IMR-90 (cell line): ENCODE results near the gene SLC2A3.
"Not testable (repeated sequence)": the region's sequence is repeated elsewhere in the genome, so short reads cannot be mapped to it uniquely, and the experiment has no call there.

Experiments
- BHLHE40 ChIP-seq: fragments of 150-350 bp; IDR thresholded peaks from 2 replicates; pipeline ENCODE4 v1.6.1; 2016; ENCODE audit warnings: mild to moderate bottlenecking, low read depth, low read length
- CEBPB ChIP-seq: IDR thresholded peaks from 2 replicates; pipeline ENCODE4 v1.6.1; 2012; ENCODE audit warnings: low read depth, low read length, improper control_type of control experiment
- MAZ ChIP-seq: IDR thresholded peaks from 2 replicates; pipeline ENCODE4 v1.6.1; 2012; ENCODE audit warnings: low read depth, mild to moderate bottlenecking, low read length, improper control_type of control experiment, moderate library complexity, borderline replicate concordance
- MXI1 ChIP-seq: IDR thresholded peaks from 2 replicates; pipeline ENCODE4 v1.6.1; 2012; ENCODE audit warnings: low read depth, mild to moderate bottlenecking, low read length, moderate library complexity, borderline replicate concordance
- NFE2L2 ChIP-seq: fragments of 150-350 bp; IDR thresholded peaks from 2 replicates; pipeline ENCODE4 v1.6.1; 2016; ENCODE audit warnings: low read depth, mild to moderate bottlenecking, low read length
- POLR2A ChIP-seq: IDR thresholded peaks from 2 replicates; pipeline ENCODE4 v1.6.1; 2012; ENCODE audit warnings: mild to moderate bottlenecking, low read depth, low read length
- RAD21 ChIP-seq: IDR thresholded peaks from 2 replicates; pipeline ENCODE4 v1.6.1; 2012; ENCODE audit warnings: low read length, improper control_type of control experiment
- RCOR1 ChIP-seq: IDR thresholded peaks from 2 replicates; pipeline ENCODE4 v1.6.1; 2012; ENCODE audit warnings: mild to moderate bottlenecking, low read length, improper control_type of control experiment; ENCODE audit not compliant: insufficient replicate concordance
- RFX5 ChIP-seq: IDR thresholded peaks from 2 replicates; pipeline ENCODE4 v1.8.0; 2012; ENCODE audit warnings: low read depth, mild to moderate bottlenecking, low read length, moderate library complexity
- TF ChIP-seq, protein P1 (sequence below): conservative IDR thresholded peaks from 2 replicates; pipeline ENCODE4 v1.5.1; 2012; ENCODE audit warnings: mild to moderate bottlenecking, low read depth, low read length, improper control_type of control experiment
- TF ChIP-seq, protein P2 (sequence below): fragments of 150-350 bp; IDR thresholded peaks from 2 replicates; pipeline ENCODE4 v1.6.1; 2017; ENCODE audit warnings: mild to moderate bottlenecking, antibody characterized with exemption, low read length, low read depth
- TF ChIP-seq, protein P3 (sequence below): fragments of 150-350 bp; IDR thresholded peaks from 2 replicates; pipeline ENCODE4 v1.6.1; 2016; ENCODE audit warnings: low read depth, mild to moderate bottlenecking, low read length, moderate library complexity, borderline replicate concordance

DNA sequence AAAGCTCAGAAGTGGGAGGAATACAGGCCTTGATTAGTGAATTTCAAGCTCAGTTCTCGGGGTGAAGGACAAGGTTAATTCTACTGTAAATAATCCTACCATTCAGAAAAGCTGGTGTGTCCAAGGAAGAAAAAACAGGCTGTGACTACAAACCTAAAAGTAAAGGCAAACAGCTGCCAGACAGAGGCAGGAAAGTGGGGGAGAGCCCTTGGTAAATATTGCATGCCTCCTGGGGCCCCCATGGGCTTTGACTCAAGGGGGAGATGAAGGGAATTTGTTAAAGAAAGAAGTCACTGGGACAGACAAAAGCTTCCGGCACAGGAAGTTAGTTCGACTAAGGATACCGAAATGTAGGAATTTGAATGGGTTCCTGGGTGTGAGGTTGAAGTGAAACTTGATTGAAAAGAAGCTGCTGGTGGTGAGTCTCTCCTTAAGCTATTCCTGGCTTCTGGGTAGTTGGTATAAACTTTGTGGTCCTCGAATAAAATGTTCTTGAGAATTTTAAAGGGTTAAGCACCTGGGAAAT is 30.3 kb downstream of the SLC2A3 start:
- TF ChIP-seq POLR2A, RFX5, RAD21, MXI1, CEBPB, BHLHE40, NFE2L2, MAZ, RCOR1: not testable (repeated sequence)
- TF ChIP-seq, protein P1, sequence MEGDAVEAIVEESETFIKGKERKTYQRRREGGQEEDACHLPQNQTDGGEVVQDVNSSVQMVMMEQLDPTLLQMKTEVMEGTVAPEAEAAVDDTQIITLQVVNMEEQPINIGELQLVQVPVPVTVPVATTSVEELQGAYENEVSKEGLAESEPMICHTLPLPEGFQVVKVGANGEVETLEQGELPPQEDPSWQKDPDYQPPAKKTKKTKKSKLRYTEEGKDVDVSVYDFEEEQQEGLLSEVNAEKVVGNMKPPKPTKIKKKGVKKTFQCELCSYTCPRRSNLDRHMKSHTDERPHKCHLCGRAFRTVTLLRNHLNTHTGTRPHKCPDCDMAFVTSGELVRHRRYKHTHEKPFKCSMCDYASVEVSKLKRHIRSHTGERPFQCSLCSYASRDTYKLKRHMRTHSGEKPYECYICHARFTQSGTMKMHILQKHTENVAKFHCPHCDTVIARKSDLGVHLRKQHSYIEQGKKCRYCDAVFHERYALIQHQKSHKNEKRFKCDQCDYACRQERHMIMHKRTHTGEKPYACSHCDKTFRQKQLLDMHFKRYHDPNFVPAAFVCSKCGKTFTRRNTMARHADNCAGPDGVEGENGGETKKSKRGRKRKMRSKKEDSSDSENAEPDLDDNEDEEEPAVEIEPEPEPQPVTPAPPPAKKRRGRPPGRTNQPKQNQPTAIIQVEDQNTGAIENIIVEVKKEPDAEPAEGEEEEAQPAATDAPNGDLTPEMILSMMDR = not testable (repeated sequence)
- TF ChIP-seq, protein P2, sequence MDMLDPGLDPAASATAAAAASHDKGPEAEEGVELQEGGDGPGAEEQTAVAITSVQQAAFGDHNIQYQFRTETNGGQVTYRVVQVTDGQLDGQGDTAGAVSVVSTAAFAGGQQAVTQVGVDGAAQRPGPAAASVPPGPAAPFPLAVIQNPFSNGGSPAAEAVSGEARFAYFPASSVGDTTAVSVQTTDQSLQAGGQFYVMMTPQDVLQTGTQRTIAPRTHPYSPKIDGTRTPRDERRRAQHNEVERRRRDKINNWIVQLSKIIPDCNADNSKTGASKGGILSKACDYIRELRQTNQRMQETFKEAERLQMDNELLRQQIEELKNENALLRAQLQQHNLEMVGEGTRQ = not testable (repeated sequence)
- TF ChIP-seq, protein P3, sequence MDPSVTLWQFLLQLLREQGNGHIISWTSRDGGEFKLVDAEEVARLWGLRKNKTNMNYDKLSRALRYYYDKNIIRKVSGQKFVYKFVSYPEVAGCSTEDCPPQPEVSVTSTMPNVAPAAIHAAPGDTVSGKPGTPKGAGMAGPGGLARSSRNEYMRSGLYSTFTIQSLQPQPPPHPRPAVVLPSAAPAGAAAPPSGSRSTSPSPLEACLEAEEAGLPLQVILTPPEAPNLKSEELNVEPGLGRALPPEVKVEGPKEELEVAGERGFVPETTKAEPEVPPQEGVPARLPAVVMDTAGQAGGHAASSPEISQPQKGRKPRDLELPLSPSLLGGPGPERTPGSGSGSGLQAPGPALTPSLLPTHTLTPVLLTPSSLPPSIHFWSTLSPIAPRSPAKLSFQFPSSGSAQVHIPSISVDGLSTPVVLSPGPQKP = not testable (repeated sequence)
